Astrocyte (in vitro differentiated cells and primary cell): ENCODE measurements around the gene RBM20. TPM values are rescaled to one million over a fixed set of nuclear protein-coding genes. Genes with fewer than 3 reads are reported as not detected.

Experiments
- DNase-seq: peaks from one replicate; pipeline ENCODE4 v3.0.0-alpha.2; 2010; ENCODE audit warnings: low read depth
- FAIRE-seq: peaks from 2 replicates; lab custom pipeline; 2011; peaks lifted over from hg19 to GRCh38; lab: Jason Lieb, UNC
- H2AFZ ChIP-seq: 2 replicates; pipeline ENCODE4 v1.6.0; 2012; ENCODE audit warnings: low read depth, low read length, inconsistent platforms
- H3K27ac ChIP-seq: 2 replicates; pipeline ENCODE4 v1.5.1; 2011; ENCODE audit warnings: low read depth, low read length, inconsistent platforms
- H3K27me3 ChIP-seq: 2 replicates; pipeline ENCODE4 v1.6.0; 2011; ENCODE audit warnings: low read length, inconsistent platforms; ENCODE audit not compliant: insufficient read depth
- H3K36me3 ChIP-seq: 2 replicates; pipeline ENCODE4 v1.5.1; 2011; ENCODE audit warnings: low read length, inconsistent platforms; ENCODE audit not compliant: insufficient read depth
- H3K4me1 ChIP-seq: 2 replicates; pipeline ENCODE4 v1.5.1; 2011; ENCODE audit warnings: low read length, inconsistent platforms; ENCODE audit not compliant: insufficient read depth
- H3K4me2 ChIP-seq: 2 replicates; pipeline ENCODE4 v1.6.0; 2012; ENCODE audit warnings: low read length, inconsistent platforms
- H3K4me3 ChIP-seq: 2 replicates; pipeline ENCODE4 v1.5.1; 2011; ENCODE audit warnings: low read depth, mild to moderate bottlenecking, low read length, inconsistent platforms; ENCODE audit not compliant: insufficient read depth
- H3K79me2 ChIP-seq: 2 replicates; pipeline ENCODE4 v1.6.0; 2012; ENCODE audit warnings: mild to moderate bottlenecking, low read length, inconsistent platforms; ENCODE audit not compliant: insufficient read depth
- H3K9ac ChIP-seq: 2 replicates; pipeline ENCODE4 v1.6.0; 2012; ENCODE audit warnings: mild to moderate bottlenecking, low read length, inconsistent platforms
- H3K9me3 ChIP-seq: 2 replicates; pipeline ENCODE4 v1.5.1; 2012; ENCODE audit warnings: low read depth, mild to moderate bottlenecking, low read length, inconsistent platforms; ENCODE audit not compliant: insufficient read depth
- H4K20me1 ChIP-seq: 2 replicates; pipeline ENCODE4 v1.6.0; 2012; ENCODE audit warnings: low read length, inconsistent platforms; ENCODE audit not compliant: insufficient read depth
- H3K27ac Mint-ChIP-seq: one replicate; pipeline ENCODE4 v1.8.0; 2021; ENCODE audit warnings: mild to moderate bottlenecking, mixed read lengths; ENCODE audit not compliant: unreplicated experiment
- H3K27me3 Mint-ChIP-seq: one replicate; pipeline ENCODE4 v1.8.0; 2021; ENCODE audit warnings: low read depth, mixed read lengths; ENCODE audit not compliant: unreplicated experiment
- H3K36me3 Mint-ChIP-seq: one replicate; pipeline ENCODE4 v1.8.0; 2021; ENCODE audit warnings: low read depth, mixed read lengths; ENCODE audit not compliant: unreplicated experiment
- H3K4me1 Mint-ChIP-seq: one replicate; pipeline ENCODE4 v1.8.0; 2021; ENCODE audit warnings: low read depth, mixed read lengths; ENCODE audit not compliant: unreplicated experiment
- H3K4me3 Mint-ChIP-seq: one replicate; pipeline ENCODE4 v1.8.0; 2021; ENCODE audit warnings: mild to moderate bottlenecking, moderate library complexity, mixed read lengths; ENCODE audit not compliant: unreplicated experiment
- H3K9me3 Mint-ChIP-seq: one replicate; pipeline ENCODE4 v1.8.0; 2021; ENCODE audit warnings: mild to moderate bottlenecking, mixed read lengths; ENCODE audit not compliant: unreplicated experiment
- CTCF ChIP-seq: IDR thresholded peaks from 2 replicates; pipeline ENCODE4 v1.5.1; 2011; ENCODE audit warnings: low read depth, mild to moderate bottlenecking, inconsistent platforms, low read length, moderate library complexity; ENCODE audit not compliant: insufficient read depth
- EZH2 ChIP-seq: IDR thresholded peaks from 2 replicates; pipeline ENCODE4 v1.6.1; 2012; ENCODE audit warnings: mild to moderate bottlenecking, low read length, inconsistent platforms; ENCODE audit not compliant: insufficient read depth
- total RNA-seq: library from RNA; stranded (reverse); gene quantifications from 2 replicates; pipeline ENCODE4 v1.2.1, GENCODE V29; 2021

Gene RBM20
- total RNA-seq, 1 donor from 2014 or later, result 1.5 TPM

GRCh38 chr10:110813743-110814472 is 169.8 kb downstream of the RBM20 start:
- Histone ChIP-seq H3K27ac (no peak overlapping the region), H3K27me3 (no peaks in the 10 kb centered on the region), H3K4me1 (no peaks in the 10 kb centered on the region), H3K79me2 (no peaks in the 10 kb centered on the region), H3K9ac (no peak overlapping the region), H3K4me3 (no peak overlapping the region), H2AFZ (no peak overlapping the region), H3K9me3 (no peaks in the 10 kb centered on the region), H3K36me3 (no peaks in the 10 kb centered on the region), H3K4me2 (no peak overlapping the region), H4K20me1 (no peaks in the 10 kb centered on the region)
- TF ChIP-seq CTCF (no peak), EZH2 (no peak)
- peaks cover 16% of the 10 kb centered on the region for H3K27me3 Mint-ChIP-seq
- H3K27ac Mint-ChIP-seq, result no peak overlapping the region
- FAIRE-seq, result no peak
- H3K4me3 Mint-ChIP-seq, result no peak overlapping the region
- H3K4me1 Mint-ChIP-seq, result no peaks in the 10 kb centered on the region
- H3K36me3 Mint-ChIP-seq, result no peaks in the 10 kb centered on the region
- peaks cover 3% of the 10 kb centered on the region for H3K9me3 Mint-ChIP-seq
- no peak for DNase-seq

- Histone ChIP-seq H3K4me2 (no peak overlapping the region), H3K4me1 (peaks cover 2% of the 10 kb centered on the region), H3K9ac (no peak overlapping the region), H4K20me1 (no peaks in the 10 kb centered on the region), H3K4me3 (no peak overlapping the region), H3K79me2 (no peaks in the 10 kb centered on the region), H3K36me3 (no peaks in the 10 kb centered on the region), H3K9me3 (no peaks in the 10 kb centered on the region), H3K27me3 (no peaks in the 10 kb centered on the region), H3K27ac (no peak overlapping the region), H2AFZ (no peak overlapping the region)
- no peaks in the 10 kb centered on the region for H3K4me1 Mint-ChIP-seq
- H3K36me3 Mint-ChIP-seq, result no peaks in the 10 kb centered on the region
- DNase-seq, result no peak
- no peak for TF ChIP-seq EZH2
- no peak for TF ChIP-seq CTCF
- H3K27ac Mint-ChIP-seq, result no peak overlapping the region
- no peak for FAIRE-seq
- H3K9me3 Mint-ChIP-seq, result peaks cover 3% of the 10 kb centered on the region
- peaks cover 16% of the 10 kb centered on the region for H3K27me3 Mint-ChIP-seq
- no peak overlapping the region for H3K4me3 Mint-ChIP-seq
Observed at GRCh38 chr10:110815354-110816004, 171.3 kb downstream of the RBM20 start.

GRCh38 chr10:110817614-110818013 is 173.5 kb downstream of the RBM20 start:
- no peak for TF ChIP-seq EZH2
- H3K27ac Mint-ChIP-seq, result no peak overlapping the region
- H3K36me3 Mint-ChIP-seq, result no peaks in the 10 kb centered on the region

More at GRCh38 chr10:110817614-110818013, 173.5 kb downstream of the RBM20 start:
- peaks cover 2% of the 10 kb centered on the region for H3K4me1 ChIP-seq
- H3K4me2 ChIP-seq, result no peak overlapping the region
- H3K27me3 ChIP-seq, result no peaks in the 10 kb centered on the region
- H2AFZ ChIP-seq, result no peak overlapping the region
- no peak overlapping the region for H3K27ac ChIP-seq
- H3K79me2 ChIP-seq, result no peaks in the 10 kb centered on the region
- Mint-ChIP-seq H3K4me1 (peaks cover 6% of the 10 kb centered on the region), H3K4me3 (no peak overlapping the region), H3K9me3 (peaks cover 3% of the 10 kb centered on the region), H3K27me3 (peaks cover 16% of the 10 kb centered on the region)
- no peak overlapping the region for H3K9ac ChIP-seq
- H3K9me3 ChIP-seq, result no peaks in the 10 kb centered on the region
- no peaks in the 10 kb centered on the region for H4K20me1 ChIP-seq
- FAIRE-seq (no peak), DNase-seq (no peak)
- H3K36me3 ChIP-seq, result no peaks in the 10 kb centered on the region
- no peak overlapping the region for H3K4me3 ChIP-seq
